ENCODE data around the gene NR2C2AP. TPM values are rescaled to one million over a fixed set of nuclear protein-coding genes. Genes with fewer than 3 reads are reported as not detected.

NR2C2AP gene
- total and polyA plus RNA-seq, 2 donors (not counting 1 experiment from before 2014, with no cell fraction given), result 3.3 to 4.6 TPM

GRCh38 chr19:19193926-19194325, 9.3 kb downstream of the NR2C2AP start:
- peaks cover 31% of the 10 kb centered on the region for H3K79me2 ChIP-seq (ENCODE audit: control insufficient read depth, insufficient read depth, low read length)
- no peaks in the 10 kb centered on the region for H3K27me3 ChIP-seq (ENCODE audit: control insufficient read depth, insufficient read depth, low read length)
- no peaks in the 10 kb centered on the region for H4K20me1 ChIP-seq (ENCODE audit: control insufficient read depth, extremely low read depth, insufficient read depth, low read length)
- H3K36me3 ChIP-seq (ENCODE audit: control insufficient read depth, insufficient read depth, low read length), result peaks cover 13% of the 10 kb centered on the region
- H3K4me2 ChIP-seq (ENCODE audit: extremely low read depth, insufficient read depth, low read length), result peak overlapping the region; percentile 68
- no peak overlapping the region for H2AFZ ChIP-seq (ENCODE audit: low read length)
- no peak overlapping the region for H3K9ac ChIP-seq (ENCODE audit: insufficient read depth, low read length)
- H3K27ac ChIP-seq (ENCODE audit: insufficient read depth, low read length), result no peak overlapping the region
- H3K9me3 ChIP-seq (ENCODE audit: control insufficient read depth, insufficient read depth, low read depth, low read length), result no peaks in the 10 kb centered on the region
- H3K4me1 ChIP-seq (ENCODE audit: control insufficient read depth, extremely low read depth, insufficient read depth, low read length), result peaks cover 6% of the 10 kb centered on the region
- TF ChIP-seq EZH2 (IDR thresholded peaks at IDR 0.05; ENCODE audit: low read length, missing control alignments) (no peak), CTCF (conservative IDR thresholded peaks at IDR 0.05 in 1 of 2, IDR thresholded peaks at IDR 0.05 in 1 of 2; ENCODE audit: low read depth in 1 of 2, low read length in 2 of 2) (no peak)
- H3K4me3 ChIP-seq (replicated peaks in 1 of 4; ENCODE audit: control extremely low read depth in 1 of 4, insufficient read depth in 1 of 4, low read depth in 3 of 4, low read length in 4 of 4), result peak overlapping the region in 3 of 4 experiments; percentile 72 to 99 (median 76)
- DNase-seq (ENCODE audit: low read depth in 2 of 2), result no peak

GRCh38 chr19:19192910-19193423, 10.2 kb downstream of the NR2C2AP start:
- no peak for DNase-seq (ENCODE audit: low read depth in 2 of 2)
- Histone ChIP-seq H3K4me2 (ENCODE audit: extremely low read depth, insufficient read depth, low read length) (peak overlapping the region; percentile 68), H4K20me1 (ENCODE audit: control insufficient read depth, extremely low read depth, insufficient read depth, low read length) (no peaks in the 10 kb centered on the region), H3K27me3 (ENCODE audit: control insufficient read depth, insufficient read depth, low read length) (no peaks in the 10 kb centered on the region), H3K9me3 (ENCODE audit: control insufficient read depth, insufficient read depth, low read depth, low read length) (no peaks in the 10 kb centered on the region), H3K4me3 (replicated peaks in 1 of 4; ENCODE audit: control extremely low read depth in 1 of 4, insufficient read depth in 1 of 4, low read depth in 3 of 4, low read length in 4 of 4) (peak overlapping the region; percentile 72 to 99 (median 78)), H3K9ac (ENCODE audit: insufficient read depth, low read length) (peak overlapping the region; percentile 56), H3K27ac (ENCODE audit: insufficient read depth, low read length) (peak overlapping the region; percentile 69), H3K36me3 (ENCODE audit: control insufficient read depth, insufficient read depth, low read length) (peaks cover 5% of the 10 kb centered on the region), H3K4me1 (ENCODE audit: control insufficient read depth, extremely low read depth, insufficient read depth, low read length) (peaks cover 6% of the 10 kb centered on the region), H3K79me2 (ENCODE audit: control insufficient read depth, insufficient read depth, low read length) (peaks cover 33% of the 10 kb centered on the region), H2AFZ (ENCODE audit: low read length) (peak overlapping the region; percentile 77)
- TF ChIP-seq CTCF (conservative IDR thresholded peaks at IDR 0.05 in 1 of 2, IDR thresholded peaks at IDR 0.05 in 1 of 2; ENCODE audit: low read depth in 1 of 2, low read length in 2 of 2) (no peak), EZH2 (IDR thresholded peaks at IDR 0.05; ENCODE audit: low read length, missing control alignments) (no peak)

GRCh38 chr19:19192078-19192882, 10.9 kb downstream of the NR2C2AP start, which contains the start of the genes BORCS8 and RFXANK:
Gene BORCS8, minus strand, starts transcription at chr19:19192152. Its CDS starts 35 bp downstream, at chr19:19192117.
Gene RFXANK, plus strand, starts transcription at chr19:19192258. Its CDS starts 1,689 bp downstream, at chr19:19193947.
- Histone ChIP-seq H2AFZ (ENCODE audit: low read length) (peak within 1 kb of the TSS; percentile 82), H3K27ac (ENCODE audit: insufficient read depth, low read length) (peak within 1 kb of the TSS; percentile 91), H3K9ac (ENCODE audit: insufficient read depth, low read length) (peak within 1 kb of the TSS; percentile 82), H3K9me3 (ENCODE audit: control insufficient read depth, insufficient read depth, low read depth, low read length) (no peaks in the 10 kb centered on the region), H3K79me2 (ENCODE audit: control insufficient read depth, insufficient read depth, low read length) (peaks cover 33% of the 10 kb centered on the region), H3K4me3 (replicated peaks in 1 of 4; ENCODE audit: control extremely low read depth in 1 of 4, insufficient read depth in 1 of 4, low read depth in 3 of 4, low read length in 4 of 4) (peak within 1 kb of the TSS; percentile 76 to 99 (median 89)), H3K36me3 (ENCODE audit: control insufficient read depth, insufficient read depth, low read length) (peaks cover 5% of the 10 kb centered on the region), H4K20me1 (ENCODE audit: control insufficient read depth, extremely low read depth, insufficient read depth, low read length) (no peaks in the 10 kb centered on the region), H3K27me3 (ENCODE audit: control insufficient read depth, insufficient read depth, low read length) (no peaks in the 10 kb centered on the region), H3K4me2 (ENCODE audit: extremely low read depth, insufficient read depth, low read length) (peak within 1 kb of the TSS; percentile 93), H3K4me1 (ENCODE audit: control insufficient read depth, extremely low read depth, insufficient read depth, low read length) (peaks cover 6% of the 10 kb centered on the region)
- DNase-seq (ENCODE audit: low read depth in 2 of 2), result peak; percentile 98 to 99
- TF ChIP-seq CTCF (conservative IDR thresholded peaks at IDR 0.05 in 1 of 2, IDR thresholded peaks at IDR 0.05 in 1 of 2; ENCODE audit: low read depth in 1 of 2, low read length in 2 of 2) (no peak), EZH2 (IDR thresholded peaks at IDR 0.05; ENCODE audit: low read length, missing control alignments) (no peak)
